Bone marrow (tissue), 2 donors: ENCODE measurements around the gene IGFBP7.

Source experiments
- DNase-seq, 2 donors: peaks; one replicate each; lab custom pipeline; 2025; lab: John Stamatoyannopoulos, UW

The IGFBP7 gene

DNA sequence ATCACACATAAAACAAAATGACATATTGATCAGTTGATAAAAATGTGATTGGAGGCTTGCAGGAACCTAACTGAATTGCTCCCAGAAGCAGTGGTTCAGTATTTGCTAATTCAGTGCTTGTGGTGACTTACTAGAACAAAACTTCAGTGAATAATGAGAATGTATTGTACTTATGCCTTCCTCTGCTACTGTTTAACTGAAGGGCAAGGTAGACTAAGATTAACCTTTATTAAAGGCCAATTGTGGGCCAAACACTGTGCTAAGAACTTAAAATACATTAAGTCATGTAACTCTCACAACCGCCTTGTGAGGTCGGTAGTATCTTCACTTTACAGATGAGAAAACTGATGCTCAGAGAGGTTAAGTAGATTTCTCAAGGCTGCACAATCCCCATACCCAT, 14.9 kb downstream of the IGFBP7 start:
- no peak for DNase-seq

DNA sequence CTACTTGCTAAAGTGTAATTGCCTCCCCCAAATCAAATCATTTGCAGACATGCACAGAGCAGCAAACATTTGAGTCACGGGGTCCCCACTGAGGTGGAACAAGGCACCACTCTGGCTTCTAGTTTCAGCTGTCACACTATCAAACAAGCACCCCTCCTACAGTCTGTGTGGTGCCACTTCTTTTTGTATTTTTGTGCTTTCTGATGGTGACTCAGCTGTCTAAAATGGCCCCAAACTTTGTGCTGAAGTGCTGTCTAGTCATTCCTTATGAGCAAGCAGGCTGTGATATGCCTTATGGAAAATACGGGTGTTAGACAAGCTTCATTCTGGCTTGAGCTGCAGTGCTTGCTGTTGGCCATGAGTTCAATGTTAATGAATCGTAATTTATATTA, 15.4 kb downstream of the IGFBP7 start:
- DNase-seq = no peak

- DNase-seq = no peak
Observed at GRCh38 chr4:57093845-57094831, 16.0 kb downstream of the IGFBP7 start.

- DNase-seq = no peak
Observed at GRCh38 chr4:57091657-57092162, 18.5 kb downstream of the IGFBP7 start.

DNA sequence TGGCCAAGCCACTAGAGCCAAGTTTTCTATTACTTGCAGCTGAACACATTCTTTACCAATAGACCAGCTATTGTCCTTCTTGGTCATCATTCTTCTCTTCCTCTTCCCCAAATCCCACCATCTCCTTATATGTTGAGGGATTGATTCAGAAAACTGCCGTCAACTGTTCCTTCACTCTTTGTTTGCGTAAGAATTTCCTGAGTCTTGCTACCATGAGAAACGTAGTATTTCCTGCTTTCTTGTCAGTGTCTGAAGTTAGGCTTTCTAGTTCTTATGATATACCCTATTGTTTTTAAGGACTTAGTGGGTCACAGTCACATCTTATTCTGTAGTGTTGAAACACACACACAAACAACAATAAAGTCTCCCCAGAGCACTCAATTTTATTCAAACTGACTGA, 20.1 kb downstream of the IGFBP7 start:
- DNase-seq = peak in 1 of 2 donors; percentile 32

- no peak for DNase-seq
Observed at GRCh38 chr4:57089549-57089948, 20.6 kb downstream of the IGFBP7 start.

GRCh38 chr4:57086031-57086723, 24.0 kb downstream of the IGFBP7 start:
- DNase-seq = no peak

DNA sequence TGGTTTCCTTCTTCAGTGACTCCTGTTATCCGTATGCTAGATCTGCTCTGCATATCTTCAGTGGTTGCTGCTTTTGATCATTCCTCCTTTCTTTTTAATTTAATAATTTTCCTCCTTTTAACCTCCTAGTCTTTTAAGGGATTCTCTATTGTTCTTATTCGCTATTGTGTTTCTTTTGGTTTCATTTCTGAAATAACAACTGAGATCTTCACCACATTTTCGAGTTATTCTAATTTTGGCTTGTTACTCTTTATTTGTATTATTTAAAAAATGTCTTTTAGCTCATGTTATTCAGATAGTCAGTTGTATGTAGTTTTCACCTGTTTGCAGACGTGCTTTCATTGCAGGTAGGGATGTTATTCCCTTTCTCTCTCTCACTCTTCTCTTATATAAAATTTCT, 24.9 kb downstream of the IGFBP7 start:
- no peak for DNase-seq

DNA sequence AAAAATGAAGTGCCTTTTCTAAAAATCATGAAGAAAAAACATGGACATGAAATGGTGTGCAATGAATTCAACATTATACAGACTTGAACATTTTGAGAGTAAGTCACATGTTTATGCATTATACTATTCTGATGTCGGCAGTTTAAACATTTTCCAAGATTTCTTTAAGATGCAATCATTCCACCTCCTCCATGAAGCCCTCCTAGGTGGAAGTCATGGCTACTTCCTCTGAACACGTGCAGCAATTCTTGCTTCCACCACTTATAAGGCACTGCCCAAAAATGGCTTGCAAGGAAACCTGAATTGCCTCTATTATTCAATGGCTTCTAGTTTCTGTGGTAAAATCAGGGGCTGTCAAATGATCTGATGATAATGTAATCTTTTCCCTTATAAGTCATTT, 25.8 kb downstream of the IGFBP7 start:
- DNase-seq = no peak

GRCh38 chr4:57083090-57083489, 27.1 kb downstream of the IGFBP7 start:
- no peak for DNase-seq

GRCh38 chr4:57081651-57082621, 28.2 kb downstream of the IGFBP7 start:
- DNase-seq = no peak

DNA sequence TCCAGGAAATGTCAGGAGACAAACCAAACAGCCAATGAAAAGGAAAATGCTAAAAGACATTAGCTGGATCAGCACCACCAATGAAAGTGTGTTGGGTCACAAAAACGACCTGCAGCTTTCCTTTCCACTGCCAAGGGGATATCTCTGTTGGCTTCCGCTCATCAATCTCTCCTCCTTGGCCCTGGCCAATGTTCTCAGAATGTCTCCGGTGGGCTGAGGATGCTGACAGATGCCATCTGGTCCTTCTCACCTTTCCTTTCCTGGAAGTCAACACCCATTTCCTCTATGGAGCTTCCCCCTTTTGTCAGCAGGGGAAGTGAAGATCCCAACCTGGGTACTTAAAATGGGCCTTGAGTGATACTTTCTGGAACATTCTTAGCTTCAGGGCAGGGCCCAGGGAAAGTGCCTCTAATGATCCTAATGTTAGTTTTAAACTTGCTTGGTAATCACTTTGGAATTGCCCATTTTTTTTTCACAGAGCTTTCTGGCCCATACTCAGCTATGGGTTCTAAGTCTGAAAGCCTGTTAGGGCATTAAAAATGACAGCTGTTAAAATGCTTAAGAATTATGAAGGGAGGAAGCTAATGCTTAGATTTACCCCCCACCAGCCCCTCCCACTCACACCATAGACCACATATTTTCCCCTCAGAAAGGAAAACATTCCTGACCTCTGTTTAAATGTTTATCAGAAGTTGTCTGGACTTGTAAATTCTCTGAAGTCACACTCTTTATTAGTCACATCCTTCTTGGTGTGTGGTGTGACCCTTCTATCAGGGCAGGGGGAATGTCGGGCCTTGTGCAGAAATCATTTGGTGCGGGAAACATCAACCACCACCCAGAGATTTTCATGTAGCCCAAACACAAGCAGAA, 29.2 kb downstream of the IGFBP7 start:
- no peak for DNase-seq

DNA sequence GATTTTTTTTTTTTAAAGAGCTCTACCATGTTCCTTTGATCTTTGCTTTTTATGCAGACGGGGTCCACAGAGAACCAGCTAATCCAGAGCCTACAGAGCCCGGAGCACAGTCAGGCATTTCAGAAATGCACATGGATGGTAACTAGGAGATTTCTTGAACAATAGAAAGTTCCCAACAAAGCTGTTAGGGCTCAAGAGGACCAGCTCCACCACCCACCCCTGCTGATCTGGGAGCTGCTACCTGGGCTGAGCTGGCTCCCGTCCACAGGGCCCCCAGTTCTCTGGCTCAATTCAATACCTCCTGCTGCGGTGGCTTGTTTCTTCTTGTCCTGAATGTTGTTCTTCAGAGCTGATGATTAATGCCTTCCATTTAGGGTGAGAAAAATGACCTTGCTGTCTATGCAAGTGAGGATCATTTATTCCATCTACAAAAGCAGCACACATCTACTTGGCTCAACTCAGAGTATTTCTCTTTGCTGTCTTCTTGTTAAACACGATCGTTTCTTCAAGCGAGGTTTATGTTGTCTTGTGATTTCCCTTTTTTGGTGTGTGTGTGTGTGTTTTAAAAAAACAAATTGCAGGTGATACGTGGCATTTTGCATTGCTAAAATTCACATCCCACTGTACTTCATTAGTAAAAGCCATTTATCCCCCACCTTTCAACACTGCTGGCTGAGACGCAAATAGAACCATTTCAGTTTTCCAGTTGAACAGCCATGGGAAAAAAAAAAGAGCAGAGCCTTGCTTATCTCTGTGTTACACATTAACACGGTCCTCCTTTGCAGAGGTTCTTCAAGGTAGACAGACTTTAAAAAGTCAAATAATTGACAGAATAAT, 31.3 kb downstream of the IGFBP7 start:
- no peak for DNase-seq

GRCh38 chr4:57077550-57078343, 32.4 kb downstream of the IGFBP7 start:
- DNase-seq = no peak

DNA sequence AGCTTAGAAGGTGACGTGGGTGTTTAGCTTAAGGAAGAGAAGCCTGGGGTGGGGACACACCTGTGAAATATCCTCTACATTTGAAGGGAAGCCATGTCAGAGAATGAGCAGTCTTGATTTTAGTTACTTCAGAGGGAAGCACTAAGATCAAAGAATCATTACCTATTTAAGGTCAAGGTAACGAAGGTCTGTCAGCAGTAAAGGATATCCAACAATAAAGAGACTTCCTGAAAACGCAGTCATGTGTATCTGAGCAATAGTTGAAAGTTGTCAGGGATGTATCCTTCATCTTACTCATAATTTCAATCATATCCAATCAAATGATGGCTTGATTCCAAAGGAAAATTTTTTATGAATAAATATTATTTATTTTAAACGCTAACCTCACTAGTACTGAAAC, 33.5 kb downstream of the IGFBP7 start:
- DNase-seq = no peak

GRCh38 chr4:57075367-57075766, 34.8 kb downstream of the IGFBP7 start:
- no peak for DNase-seq

- DNase-seq = no peak
Observed at GRCh38 chr4:57074744-57075143, 35.4 kb downstream of the IGFBP7 start.

- no peak for DNase-seq
Observed at GRCh38 chr4:57073559-57073958, 36.6 kb downstream of the IGFBP7 start.

DNA sequence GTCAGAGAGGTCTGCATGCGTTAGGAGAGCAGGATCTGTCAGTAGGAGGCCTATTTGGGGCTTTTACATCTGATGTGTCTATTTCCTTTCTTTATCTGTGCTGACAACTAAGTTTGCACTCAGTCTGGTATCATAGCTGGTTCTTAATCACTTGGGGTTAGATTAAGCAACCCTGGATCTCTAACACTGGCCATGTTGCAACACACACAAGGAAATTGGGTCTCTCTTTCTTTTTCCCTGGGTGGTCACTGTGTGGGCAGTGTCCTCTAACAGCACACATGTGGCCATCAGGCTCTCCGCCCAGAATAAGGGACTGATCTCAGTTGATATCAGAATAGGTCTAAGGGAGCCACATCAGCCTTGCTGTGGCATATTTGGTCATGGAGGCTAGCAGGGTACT, 38.9 kb downstream of the IGFBP7 start:
- DNase-seq = no peak
